ENCODE measurements around the gene PIGV. TPM values are rescaled to one million over a fixed set of nuclear protein-coding genes. Genes with fewer than 3 reads are reported as not detected.

PIGV gene
- total and polyA plus RNA-seq, 2 experiments from 2014 or later: 12.4 to 13.7 TPM

DNA sequence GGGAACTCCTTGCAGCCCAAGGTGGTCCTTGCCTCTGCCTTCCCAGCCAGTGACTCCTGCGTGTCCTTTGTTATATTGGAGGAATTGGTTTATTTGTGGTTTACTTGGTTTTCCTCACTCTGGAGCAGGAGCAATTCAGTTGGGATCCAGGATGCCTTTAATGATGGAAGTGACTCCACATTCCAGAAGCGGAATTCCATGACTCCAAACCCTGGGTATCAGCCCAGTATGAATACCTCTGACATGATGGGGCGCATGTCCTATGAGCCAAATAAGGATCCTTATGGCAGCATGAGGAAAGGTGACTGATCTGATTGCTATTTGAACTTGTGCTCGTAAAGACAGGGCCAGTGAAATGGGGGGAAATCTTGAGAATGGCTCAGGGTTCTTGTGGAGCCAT lies 15.1 kb upstream of the PIGV start:
- peaks cover 91% of the 10 kb centered on the region for H3K36me3 ChIP-seq
- H3K27ac ChIP-seq: peak overlapping the region; percentile 41
- TF ChIP-seq, protein P1, sequence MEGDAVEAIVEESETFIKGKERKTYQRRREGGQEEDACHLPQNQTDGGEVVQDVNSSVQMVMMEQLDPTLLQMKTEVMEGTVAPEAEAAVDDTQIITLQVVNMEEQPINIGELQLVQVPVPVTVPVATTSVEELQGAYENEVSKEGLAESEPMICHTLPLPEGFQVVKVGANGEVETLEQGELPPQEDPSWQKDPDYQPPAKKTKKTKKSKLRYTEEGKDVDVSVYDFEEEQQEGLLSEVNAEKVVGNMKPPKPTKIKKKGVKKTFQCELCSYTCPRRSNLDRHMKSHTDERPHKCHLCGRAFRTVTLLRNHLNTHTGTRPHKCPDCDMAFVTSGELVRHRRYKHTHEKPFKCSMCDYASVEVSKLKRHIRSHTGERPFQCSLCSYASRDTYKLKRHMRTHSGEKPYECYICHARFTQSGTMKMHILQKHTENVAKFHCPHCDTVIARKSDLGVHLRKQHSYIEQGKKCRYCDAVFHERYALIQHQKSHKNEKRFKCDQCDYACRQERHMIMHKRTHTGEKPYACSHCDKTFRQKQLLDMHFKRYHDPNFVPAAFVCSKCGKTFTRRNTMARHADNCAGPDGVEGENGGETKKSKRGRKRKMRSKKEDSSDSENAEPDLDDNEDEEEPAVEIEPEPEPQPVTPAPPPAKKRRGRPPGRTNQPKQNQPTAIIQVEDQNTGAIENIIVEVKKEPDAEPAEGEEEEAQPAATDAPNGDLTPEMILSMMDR (IDR thresholded peaks at IDR 0.05; ENCODE audit: low read depth, low read length): no peak
- no peak overlapping the region for H3K4me3 ChIP-seq
- DNase-seq (ENCODE audit: low read depth in 1 of 2, low spot score in 1 of 2): peak in 1 of 2 donors; percentile 84
- no peaks in the 10 kb centered on the region for H3K27me3 ChIP-seq
- no peaks in the 10 kb centered on the region for H3K9me3 ChIP-seq (ENCODE audit: low read depth)
- no peaks in the 10 kb centered on the region for H3K4me1 ChIP-seq (ENCODE audit: low read depth)

DNA sequence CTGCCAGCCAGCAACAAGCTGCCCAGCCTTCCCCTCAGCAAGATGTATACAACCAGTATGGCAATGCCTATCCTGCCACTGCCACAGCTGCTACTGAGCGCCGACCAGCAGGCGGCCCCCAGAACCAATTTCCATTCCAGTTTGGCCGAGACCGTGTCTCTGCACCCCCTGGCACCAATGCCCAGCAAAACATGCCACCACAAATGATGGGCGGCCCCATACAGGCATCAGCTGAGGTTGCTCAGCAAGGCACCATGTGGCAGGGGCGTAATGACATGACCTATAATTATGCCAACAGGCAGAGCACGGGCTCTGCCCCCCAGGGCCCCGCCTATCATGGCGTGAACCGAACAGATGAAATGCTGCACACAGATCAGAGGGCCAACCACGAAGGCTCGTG lies 13.3 kb upstream of the PIGV start:
- no peak for DNase-seq (ENCODE audit: low read depth in 1 of 2, low spot score in 1 of 2)
- no peaks in the 10 kb centered on the region for H3K4me1 ChIP-seq (ENCODE audit: low read depth)
- no peaks in the 10 kb centered on the region for H3K27me3 ChIP-seq
- no peaks in the 10 kb centered on the region for H3K9me3 ChIP-seq (ENCODE audit: low read depth)
- no peak overlapping the region for H3K4me3 ChIP-seq
- H3K27ac ChIP-seq: no peak overlapping the region
- TF ChIP-seq, protein P1 (IDR thresholded peaks at IDR 0.05; ENCODE audit: low read depth, low read length): no peak
- peaks cover 90% of the 10 kb centered on the region for H3K36me3 ChIP-seq

DNA sequence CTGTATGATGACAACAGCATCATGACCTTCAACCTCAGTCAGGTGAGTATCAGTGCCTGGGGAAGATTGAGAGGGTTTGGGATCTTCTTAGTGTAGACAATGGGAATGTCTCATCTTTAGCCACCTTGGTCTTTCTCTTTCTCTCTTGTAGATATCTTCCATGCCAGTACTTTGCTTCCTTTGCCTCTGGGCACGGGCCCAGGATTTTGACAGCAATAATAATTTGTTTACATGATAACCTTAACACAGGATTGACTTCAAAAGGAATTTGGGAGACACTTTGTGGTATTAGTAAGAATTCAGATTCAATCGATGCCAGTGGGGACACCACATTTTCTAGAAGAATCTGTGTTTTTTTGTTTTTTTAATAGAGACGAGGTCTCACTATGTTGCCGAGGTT lies 12.1 kb upstream of the PIGV start:
- H3K27ac ChIP-seq: no peak overlapping the region
- no peaks in the 10 kb centered on the region for H3K9me3 ChIP-seq (ENCODE audit: low read depth)
- no peak for DNase-seq (ENCODE audit: low read depth in 1 of 2, low spot score in 1 of 2)
- TF ChIP-seq, protein P1 (IDR thresholded peaks at IDR 0.05; ENCODE audit: low read depth, low read length): no peak
- H3K4me1 ChIP-seq (ENCODE audit: low read depth): no peaks in the 10 kb centered on the region
- H3K36me3 ChIP-seq: peaks cover 91% of the 10 kb centered on the region
- H3K4me3 ChIP-seq: no peak overlapping the region
- H3K27me3 ChIP-seq: no peaks in the 10 kb centered on the region

DNA sequence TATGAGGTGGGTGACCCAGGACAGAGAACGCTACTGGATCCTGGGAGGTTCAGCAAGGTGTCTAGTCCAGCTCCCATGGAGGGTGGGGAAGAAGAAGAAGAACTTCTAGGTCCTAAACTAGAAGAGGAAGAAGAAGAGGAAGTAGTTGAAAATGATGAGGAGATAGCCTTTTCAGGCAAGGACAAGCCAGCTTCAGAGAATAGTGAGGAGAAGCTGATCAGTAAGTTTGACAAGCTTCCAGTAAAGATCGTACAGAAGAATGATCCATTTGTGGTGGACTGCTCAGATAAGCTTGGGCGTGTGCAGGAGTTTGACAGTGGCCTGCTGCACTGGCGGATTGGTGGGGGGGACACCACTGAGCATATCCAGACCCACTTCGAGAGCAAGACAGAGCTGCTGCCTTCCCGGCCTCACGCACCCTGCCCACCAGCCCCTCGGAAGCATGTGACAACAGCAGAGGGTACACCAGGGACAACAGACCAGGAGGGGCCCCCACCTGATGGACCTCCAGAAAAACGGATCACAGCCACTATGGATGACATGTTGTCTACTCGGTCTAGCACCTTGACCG lies 8.6 kb upstream of the PIGV start:
- H3K9me3 ChIP-seq (ENCODE audit: low read depth): no peaks in the 10 kb centered on the region
- TF ChIP-seq, protein P1 (IDR thresholded peaks at IDR 0.05; ENCODE audit: low read depth, low read length): no peak
- H3K27me3 ChIP-seq: no peaks in the 10 kb centered on the region
- peaks cover 14% of the 10 kb centered on the region for H3K4me1 ChIP-seq (ENCODE audit: low read depth)
- no peak overlapping the region for H3K4me3 ChIP-seq
- H3K27ac ChIP-seq: peak overlapping the region; percentile 47
- no peak for DNase-seq (ENCODE audit: low read depth in 1 of 2, low spot score in 1 of 2)
- H3K36me3 ChIP-seq: peaks cover 64% of the 10 kb centered on the region

DNA sequence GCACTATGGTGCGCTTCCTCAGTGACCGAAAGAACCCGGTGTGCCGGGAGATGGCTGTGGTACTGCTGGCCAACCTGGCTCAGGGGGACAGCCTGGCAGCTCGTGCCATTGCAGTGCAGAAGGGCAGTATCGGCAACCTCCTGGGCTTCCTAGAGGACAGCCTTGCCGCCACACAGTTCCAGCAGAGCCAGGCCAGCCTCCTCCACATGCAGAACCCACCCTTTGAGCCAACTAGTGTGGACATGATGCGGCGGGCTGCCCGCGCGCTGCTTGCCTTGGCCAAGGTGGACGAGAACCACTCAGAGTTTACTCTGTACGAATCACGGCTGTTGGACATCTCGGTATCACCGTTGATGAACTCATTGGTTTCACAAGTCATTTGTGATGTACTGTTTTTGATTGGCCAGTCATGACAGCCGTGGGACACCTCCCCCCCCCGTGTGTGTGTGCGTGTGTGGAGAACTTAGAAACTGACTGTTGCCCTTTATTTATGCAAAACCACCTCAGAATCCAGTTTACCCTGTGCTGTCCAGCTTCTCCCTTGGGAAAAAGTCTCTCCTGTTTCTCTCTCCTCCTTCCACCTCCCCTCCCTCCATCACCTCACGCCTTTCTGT lies 7.3 kb upstream of the PIGV start:
- no peaks in the 10 kb centered on the region for H3K27me3 ChIP-seq
- H3K9me3 ChIP-seq (ENCODE audit: low read depth): no peaks in the 10 kb centered on the region
- TF ChIP-seq, protein P1 (IDR thresholded peaks at IDR 0.05; ENCODE audit: low read depth, low read length): no peak
- peaks cover 18% of the 10 kb centered on the region for H3K4me1 ChIP-seq (ENCODE audit: low read depth)
- DNase-seq (ENCODE audit: low read depth in 1 of 2, low spot score in 1 of 2): no peak
- H3K27ac ChIP-seq: peak overlapping the region; percentile 47
- no peak overlapping the region for H3K4me3 ChIP-seq
- peaks cover 53% of the 10 kb centered on the region for H3K36me3 ChIP-seq

Measured in cardiac muscle cell (in vitro differentiated cells and primary cell).